Fibroblast of the aortic adventitia (primary cell): Measurements from ENCODE around the gene HRAS. TPM values are rescaled to one million over a fixed set of nuclear protein-coding genes. Genes with fewer than 3 reads are reported as not detected.

Source experiments
- DNase-seq: peaks from one replicate; pipeline ENCODE4 v3.0.0-alpha.2; 2010; ENCODE audit warnings: low read depth
- H3K4me3 ChIP-seq: 2 replicates; pipeline ENCODE4 v1.5.1; 2011; ENCODE audit warnings: low read depth, mild to moderate bottlenecking, control low read depth, low read length, moderate library complexity
- CTCF ChIP-seq: IDR thresholded peaks from 2 replicates; pipeline ENCODE4 v1.5.1; 2011; ENCODE audit warnings: mild to moderate bottlenecking, low read length, control low read depth, inconsistent platforms; ENCODE audit not compliant: insufficient read depth
- total RNA-seq: library from RNA; depleted of rRNA; stranded (reverse); fragments of >200 nt; gene quantifications from 2 replicates; pipeline ENCODE4 v1.2.3, GENCODE V29; 2012; ENCODE audit warnings: low replicate concordance

HRAS gene
- total RNA-seq, 1 donor = 34.6 TPM

- peak overlapping the region; percentile 79 for H3K4me3 ChIP-seq
- no peak for DNase-seq
- TF ChIP-seq CTCF = peak; percentile 5
Measured at GRCh38 chr11:535210-535518, 212 bp downstream of the HRAS start.

- no peak for DNase-seq
- no peak for TF ChIP-seq CTCF
- H3K4me3 ChIP-seq = peak overlapping the region; percentile 79
Measured at GRCh38 chr11:534396-535209, 773 bp downstream of the HRAS start.

- no peak for TF ChIP-seq CTCF
- peak overlapping the region; percentile 79 for H3K4me3 ChIP-seq
Measured at GRCh38 chr11:533586-534395, 1.6 kb downstream of the HRAS start.

GRCh38 chr11:532986-533585, 2.3 kb downstream of the HRAS start:
- DNase-seq = no peak
- no peak for TF ChIP-seq CTCF
- no peak overlapping the region for H3K4me3 ChIP-seq

More at GRCh38 chr11:533586-534395, 1.6 kb downstream of the HRAS start:
- DNase-seq = no peak

GRCh38 chr11:532527-532985, 2.8 kb downstream of the HRAS start:
- no peak overlapping the region for H3K4me3 ChIP-seq
- TF ChIP-seq CTCF = no peak
- no peak for DNase-seq

GRCh38 chr11:531919-532526, 3.4 kb downstream of the HRAS start:
- no peak overlapping the region for H3K4me3 ChIP-seq
- no peak for DNase-seq
- TF ChIP-seq CTCF = no peak
